ENCODE measurements around the gene RRAGC.

GRCh38 chr1:38814444-38814983, 45.1 kb downstream of the RRAGC start:
- TF ChIP-seq CTCF (IDR thresholded peaks at IDR 0.05; ENCODE audit: low read depth, low read length) (no peak), EZH2phosphoT487 (IDR thresholded peaks at IDR 0.05; ENCODE audit: low read depth) (no peak)

Measured in OCI-LY3 (cell line).